ENCODE measurements around the gene INPPL1.

Gene INPPL1

GRCh38 chr11:72283947-72284346 is 59.4 kb downstream of the INPPL1 start:
- no peak for TF ChIP-seq CTCF (conservative IDR thresholded peaks at IDR 0.05; ENCODE audit: low read depth, low read length)
- Histone ChIP-seq H3K9ac (no peak overlapping the region), H3K36me3 (ENCODE audit: insufficient read depth) (no peaks in the 10 kb centered on the region), H3K4me2 (no peak overlapping the region), H3K27me3 (ENCODE audit: insufficient read depth, low read depth) (no peaks in the 10 kb centered on the region), H3K4me3 (IDR thresholded peaks at IDR 0.05; ENCODE audit: insufficient read depth, low read depth, low read length) (no peak overlapping the region), H3K79me2 (ENCODE audit: insufficient read depth, low read depth) (no peaks in the 10 kb centered on the region), H4K20me1 (ENCODE audit: insufficient read depth) (no peaks in the 10 kb centered on the region), H3K4me1 (ENCODE audit: low read depth, poor library complexity, severe bottlenecking) (no peaks in the 10 kb centered on the region), H3K27ac (no peak overlapping the region), H2AFZ (ENCODE audit: low read depth) (no peak overlapping the region)

DNA sequence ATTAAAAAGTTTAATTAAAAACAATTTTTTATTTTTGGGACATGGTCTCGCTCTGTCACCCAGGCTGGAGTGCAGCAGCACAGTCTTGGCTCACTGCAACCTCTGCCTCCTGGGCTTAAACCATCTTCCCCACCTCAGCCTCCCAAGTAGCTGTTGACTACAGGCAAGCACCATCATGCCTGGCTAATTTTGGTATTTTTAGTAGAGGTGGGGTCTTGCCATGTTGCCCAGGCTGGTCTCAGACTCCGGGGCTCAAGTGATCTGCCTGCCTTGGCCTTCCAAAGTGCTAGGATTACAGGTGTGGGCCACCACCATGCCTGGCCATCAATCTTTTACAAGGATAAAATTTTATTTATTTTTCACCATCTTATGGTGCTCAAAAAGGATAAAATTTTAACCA is 62.7 kb downstream of the INPPL1 start:
- no peaks in the 10 kb centered on the region for H3K79me2 ChIP-seq (ENCODE audit: insufficient read depth, low read depth)
- no peaks in the 10 kb centered on the region for H4K20me1 ChIP-seq (ENCODE audit: insufficient read depth)
- H3K27ac ChIP-seq: no peak overlapping the region
- no peaks in the 10 kb centered on the region for H3K36me3 ChIP-seq (ENCODE audit: insufficient read depth)
- no peak overlapping the region for H2AFZ ChIP-seq (ENCODE audit: low read depth)
- H3K27me3 ChIP-seq (ENCODE audit: insufficient read depth, low read depth): no peaks in the 10 kb centered on the region
- no peaks in the 10 kb centered on the region for H3K4me1 ChIP-seq (ENCODE audit: low read depth, poor library complexity, severe bottlenecking)
- no peak overlapping the region for H3K4me2 ChIP-seq
- H3K4me3 ChIP-seq (IDR thresholded peaks at IDR 0.05; ENCODE audit: insufficient read depth, low read depth, low read length): no peak overlapping the region
- H3K9ac ChIP-seq: no peak overlapping the region
- no peak for TF ChIP-seq CTCF (conservative IDR thresholded peaks at IDR 0.05; ENCODE audit: low read depth, low read length)
